Measurements from ENCODE around the gene DPY19L3.

The DPY19L3 gene

GRCh38 chr19:32464279-32464678 lies 58.7 kb downstream of the DPY19L3 start:
- H3K9me3 ChIP-seq (ENCODE audit: insufficient read depth, low read length): no peaks in the 10 kb centered on the region
- no peak overlapping the region for H3K27ac ChIP-seq (ENCODE audit: low read depth, low read length)
- TF ChIP-seq CTCF (IDR thresholded peaks at IDR 0.05; ENCODE audit: insufficient read depth, low read length, poor library complexity, severe bottlenecking) (peak; percentile 15), EZH2phosphoT487 (conservative IDR thresholded peaks at IDR 0.05; ENCODE audit: low read length) (no peak)
- H3K4me3 ChIP-seq (ENCODE audit: insufficient read depth, low read length, poor library complexity, severe bottlenecking): no peak overlapping the region
- no peak overlapping the region for H3K4me2 ChIP-seq (ENCODE audit: low read depth, low read length, poor library complexity, severe bottlenecking)
- H3K79me2 ChIP-seq (ENCODE audit: insufficient read depth, low read length): no peaks in the 10 kb centered on the region
- H3K27me3 ChIP-seq (ENCODE audit: low read length): no peaks in the 10 kb centered on the region
- H3K9me2 ChIP-seq (replicated peaks; ENCODE audit: insufficient read depth, low read length): no peaks in the 10 kb centered on the region
- peaks cover 9% of the 10 kb centered on the region; the same call in 1 of the 2 replicates for H3K36me3 ChIP-seq (ENCODE audit: low read length)
- no peak overlapping the region for H2AFZ ChIP-seq (ENCODE audit: low read depth, low read length, severe bottlenecking)
- no peak overlapping the region for H3K9ac ChIP-seq (ENCODE audit: low read length)
- H3F3A ChIP-seq (ENCODE audit: insufficient read depth): no peaks in the 10 kb centered on the region
- H4K20me1 ChIP-seq (ENCODE audit: low read depth, low read length): no peaks in the 10 kb centered on the region

- TF ChIP-seq CTCF (IDR thresholded peaks at IDR 0.05; ENCODE audit: insufficient read depth, low read length, poor library complexity, severe bottlenecking): no peak
- no peak for TF ChIP-seq EZH2phosphoT487 (conservative IDR thresholded peaks at IDR 0.05; ENCODE audit: low read length)
- Histone ChIP-seq H3K9me2 (replicated peaks; ENCODE audit: insufficient read depth, low read length) (no peaks in the 10 kb centered on the region), H3K4me2 (ENCODE audit: low read depth, low read length, poor library complexity, severe bottlenecking) (no peak overlapping the region), H3K79me2 (ENCODE audit: insufficient read depth, low read length) (no peaks in the 10 kb centered on the region), H3K9ac (ENCODE audit: low read length) (no peak overlapping the region), H3K27ac (ENCODE audit: low read depth, low read length) (no peak overlapping the region), H3K27me3 (ENCODE audit: low read length) (no peaks in the 10 kb centered on the region), H3K4me3 (ENCODE audit: insufficient read depth, low read length, poor library complexity, severe bottlenecking) (no peak overlapping the region), H3F3A (ENCODE audit: insufficient read depth) (no peaks in the 10 kb centered on the region), H3K9me3 (ENCODE audit: insufficient read depth, low read length) (no peaks in the 10 kb centered on the region), H3K36me3 (ENCODE audit: low read length) (peaks cover 9% of the 10 kb centered on the region; the same call in 1 of the 2 replicates), H2AFZ (ENCODE audit: low read depth, low read length, severe bottlenecking) (no peak overlapping the region), H4K20me1 (ENCODE audit: low read depth, low read length) (no peaks in the 10 kb centered on the region)
These were observed 59.6 kb downstream of the DPY19L3 start for GRCh38 chr19:32465176-32465575.

GRCh38 chr19:32469795-32470194 lies 64.2 kb downstream of the DPY19L3 start:
- Histone ChIP-seq H3K79me2 (ENCODE audit: insufficient read depth, low read length) (no peaks in the 10 kb centered on the region), H3K36me3 (ENCODE audit: low read length) (peaks cover 2% of the 10 kb centered on the region; the same call in 1 of the 2 replicates), H3K9ac (ENCODE audit: low read length) (no peak overlapping the region), H3K4me2 (ENCODE audit: low read depth, low read length, poor library complexity, severe bottlenecking) (no peak overlapping the region), H3K9me2 (replicated peaks; ENCODE audit: insufficient read depth, low read length) (no peaks in the 10 kb centered on the region), H4K20me1 (ENCODE audit: low read depth, low read length) (no peaks in the 10 kb centered on the region), H3K4me3 (ENCODE audit: insufficient read depth, low read length, poor library complexity, severe bottlenecking) (no peak overlapping the region), H3K27me3 (ENCODE audit: low read length) (no peaks in the 10 kb centered on the region), H2AFZ (ENCODE audit: low read depth, low read length, severe bottlenecking) (no peak overlapping the region), H3F3A (ENCODE audit: insufficient read depth) (no peaks in the 10 kb centered on the region), H3K27ac (ENCODE audit: low read depth, low read length) (no peak overlapping the region), H3K9me3 (ENCODE audit: insufficient read depth, low read length) (no peaks in the 10 kb centered on the region)
- TF ChIP-seq CTCF (IDR thresholded peaks at IDR 0.05; ENCODE audit: insufficient read depth, low read length, poor library complexity, severe bottlenecking) (no peak), EZH2phosphoT487 (conservative IDR thresholded peaks at IDR 0.05; ENCODE audit: low read length) (no peak)

Data from SU-DHL-6 (cell line).